HG03342 (cell line): Measurements from ENCODE around the gene PCDHB4.
"Not testable (repeated sequence)": the region's sequence is repeated elsewhere in the genome, so short reads cannot be mapped to it uniquely, and the experiment has no call there.

Experiments used
- ATAC-seq: cut with Tn5 transposase; IDR thresholded peaks from one replicate; pipeline ENCODE4 v1.9.1; 2021; ENCODE audit warnings: mild to moderate bottlenecking, moderate library complexity; ENCODE audit not compliant: unreplicated experiment

The PCDHB4 gene

DNA sequence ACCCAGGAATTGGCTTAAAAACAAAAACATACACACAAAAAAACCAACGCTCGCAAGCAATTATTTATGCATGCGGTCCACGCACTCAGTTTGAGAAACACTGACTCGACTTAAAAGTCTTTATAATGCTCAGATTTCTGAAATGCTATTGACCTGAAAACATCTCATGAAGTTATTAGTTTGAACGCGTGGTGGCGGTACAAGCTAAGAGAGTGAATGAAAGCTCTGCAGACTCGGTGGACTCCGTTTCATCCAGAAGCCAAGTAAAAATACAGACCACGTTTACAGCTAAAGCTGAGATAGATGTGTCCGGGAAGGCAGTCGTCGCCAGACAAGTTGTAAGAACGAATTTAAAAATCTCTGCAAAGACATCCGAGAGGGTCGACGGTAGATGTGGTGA, 28.2 kb downstream of the PCDHB4 start, which contains the start of gene PCDHB6:
PCDHB6 (plus strand) TSS at position 246 of the 400 bp plus-strand sequence. CDS start 201 bp downstream, outside the sequence.
- no peak for ATAC-seq

DNA sequence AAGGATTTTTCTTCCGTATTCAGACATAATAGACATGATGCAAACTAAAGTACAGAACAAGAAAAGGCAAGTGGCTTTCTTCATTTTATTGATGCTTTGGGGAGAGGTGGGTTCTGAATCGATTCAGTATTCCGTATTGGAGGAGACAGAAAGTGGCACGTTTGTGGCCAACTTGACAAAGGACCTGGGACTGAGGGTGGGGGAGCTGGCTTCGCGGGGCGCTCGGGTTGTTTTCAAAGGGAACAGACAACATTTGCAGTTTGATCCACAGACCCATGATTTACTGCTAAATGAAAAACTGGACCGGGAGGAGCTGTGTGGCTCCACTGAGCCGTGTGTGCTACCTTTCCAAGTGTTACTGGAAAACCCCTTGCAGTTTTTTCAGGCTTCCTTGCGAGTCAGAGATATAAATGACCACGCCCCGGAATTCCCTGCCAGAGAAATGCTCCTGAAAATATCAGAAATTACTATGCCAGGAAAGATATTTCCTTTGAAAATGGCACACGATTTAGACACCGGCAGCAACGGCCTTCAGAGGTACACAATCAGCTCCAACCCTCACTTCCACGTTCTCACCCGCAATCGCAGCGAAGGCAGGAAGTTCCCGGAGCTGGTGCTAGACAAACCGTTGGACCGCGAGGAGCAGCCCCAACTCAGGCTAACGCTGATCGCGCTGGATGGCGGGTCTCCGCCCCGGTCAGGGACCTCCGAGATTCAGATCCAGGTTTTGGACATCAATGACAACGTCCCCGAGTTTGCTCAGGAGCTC, 28.8 kb downstream of the PCDHB4 start:
- no peak for ATAC-seq

DNA sequence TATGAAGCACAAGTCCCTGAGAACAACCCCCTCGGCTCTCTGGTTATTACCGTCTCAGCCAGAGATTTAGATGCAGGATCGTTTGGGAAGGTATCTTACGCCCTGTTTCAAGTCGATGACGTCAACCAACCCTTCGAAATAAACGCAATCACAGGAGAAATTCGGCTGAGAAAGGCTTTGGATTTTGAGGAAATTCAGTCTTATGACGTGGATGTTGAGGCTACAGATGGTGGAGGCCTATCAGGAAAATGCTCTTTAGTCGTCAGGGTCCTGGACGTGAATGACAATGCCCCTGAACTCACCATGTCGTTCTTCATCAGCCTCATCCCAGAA, 29.3 kb downstream of the PCDHB4 start:
- ATAC-seq = no peak

GRCh38 chr5:141151632-141152031, 30.0 kb downstream of the PCDHB4 start:
- not testable (repeated sequence) for ATAC-seq

- ATAC-seq = not testable (repeated sequence)
Measured at GRCh38 chr5:141152096-141152495, 30.5 kb downstream of the PCDHB4 start.

GRCh38 chr5:141155540-141156374, 34.1 kb downstream of the PCDHB4 start:
- no peak for ATAC-seq

DNA sequence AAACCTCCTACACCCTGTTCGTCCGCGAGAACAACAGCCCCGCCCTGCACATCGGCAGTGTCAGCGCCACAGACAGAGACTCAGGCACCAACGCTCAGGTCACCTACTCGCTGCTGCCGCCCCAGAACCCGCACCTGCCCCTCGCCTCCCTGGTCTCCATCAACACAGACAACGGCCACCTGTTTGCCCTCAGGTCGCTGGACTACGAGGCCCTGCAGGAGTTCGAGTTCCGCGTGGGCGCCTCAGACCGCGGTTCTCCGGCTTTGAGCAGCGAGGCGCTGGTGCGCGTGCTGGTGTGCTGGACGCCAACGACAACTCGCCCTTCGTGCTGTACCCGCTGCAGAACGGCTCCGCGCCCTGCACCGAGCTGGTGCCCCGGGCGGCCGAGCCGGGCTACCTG, 35.7 kb downstream of the PCDHB4 start:
- ATAC-seq = not testable (repeated sequence)

DNA sequence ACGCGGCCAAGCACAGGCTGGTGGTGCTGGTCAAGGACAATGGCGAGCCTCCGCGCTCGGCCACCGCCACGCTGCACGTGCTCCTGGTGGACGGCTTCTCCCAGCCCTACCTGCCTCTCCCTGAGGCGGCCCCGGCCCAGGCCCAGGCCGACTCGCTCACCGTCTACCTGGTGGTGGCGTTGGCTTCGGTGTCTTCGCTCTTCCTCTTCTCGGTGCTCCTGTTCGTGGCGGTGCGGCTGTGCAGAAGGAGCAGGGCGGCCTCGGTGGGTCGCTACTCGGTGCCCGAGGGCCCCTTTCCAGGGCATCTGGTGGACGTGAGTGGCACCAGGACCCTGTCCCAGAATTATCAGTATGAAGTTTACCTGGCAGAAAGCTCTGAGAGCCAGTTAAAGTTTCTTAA, 36.3 kb downstream of the PCDHB4 start:
- not testable (repeated sequence) for ATAC-seq

GRCh38 chr5:141172381-141173204, 51.0 kb downstream of the PCDHB4 start, which contains the start of gene PCDHB7:
Gene PCDHB7, plus strand, starts transcription at chr5:141172644. Its CDS starts 192 bp downstream, at chr5:141172836.
- ATAC-seq = no peak

- ATAC-seq = not testable (repeated sequence)
Measured at GRCh38 chr5:141174291-141175104, 52.9 kb downstream of the PCDHB4 start.
